Measurements from ENCODE around the gene CEACAM1. TPM values are rescaled to one million over a fixed set of nuclear protein-coding genes. Genes with fewer than 3 reads are reported as not detected.

CEACAM1 gene
- polyA plus RNA-seq, 1 donor (not counting 4 experiments of a cell fraction or from before 2014, with no cell fraction given) = 2.2 TPM

DNA sequence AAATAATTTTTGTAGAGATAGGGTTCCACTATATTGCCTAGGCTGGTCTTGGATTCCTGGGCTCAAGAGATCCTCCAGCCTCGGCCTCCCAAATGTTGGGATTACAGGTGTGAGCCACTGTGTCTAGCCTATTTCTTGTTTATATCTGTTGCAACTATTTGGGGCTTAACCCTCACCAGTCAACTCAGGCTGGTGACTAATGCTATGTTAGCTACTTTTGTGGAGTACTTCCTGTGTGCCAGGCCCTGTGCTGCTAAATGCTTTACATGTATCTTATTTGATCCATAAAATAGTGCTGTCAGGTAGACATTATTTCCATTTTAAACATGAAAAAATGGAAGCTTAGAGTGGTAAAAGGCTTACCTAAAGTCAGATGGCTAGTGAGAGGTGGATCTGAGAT is 13.8 kb downstream of the CEACAM1 start:
- H3K9ac ChIP-seq (ENCODE audit: control insufficient read depth, extremely low read depth, insufficient read depth, low read length) = no peak overlapping the region
- H3K4me1 ChIP-seq (ENCODE audit: control insufficient read depth, extremely low read depth, insufficient read depth, low read length) = no peaks in the 10 kb centered on the region
- no peak overlapping the region for H3K4me3 ChIP-seq (ENCODE audit: control insufficient read depth in 2 of 3, extremely low read depth in 1 of 3, insufficient read depth in 2 of 3, low read depth in 1 of 3, low read length in 3 of 3)
- H2AFZ ChIP-seq (ENCODE audit: control insufficient read depth, low read length) = no peak overlapping the region
- no peaks in the 10 kb centered on the region for H3K9me3 ChIP-seq (ENCODE audit: control insufficient read depth, low read depth, low read length)
- FAIRE-seq = no peak
- no peaks in the 10 kb centered on the region for H3K9me1 ChIP-seq (ENCODE audit: control insufficient read depth, extremely low read depth, insufficient read depth, low read length)
- TF ChIP-seq EZH2 (IDR thresholded peaks at IDR 0.05; ENCODE audit: low read length) = no peak
- TF ChIP-seq, protein P1, sequence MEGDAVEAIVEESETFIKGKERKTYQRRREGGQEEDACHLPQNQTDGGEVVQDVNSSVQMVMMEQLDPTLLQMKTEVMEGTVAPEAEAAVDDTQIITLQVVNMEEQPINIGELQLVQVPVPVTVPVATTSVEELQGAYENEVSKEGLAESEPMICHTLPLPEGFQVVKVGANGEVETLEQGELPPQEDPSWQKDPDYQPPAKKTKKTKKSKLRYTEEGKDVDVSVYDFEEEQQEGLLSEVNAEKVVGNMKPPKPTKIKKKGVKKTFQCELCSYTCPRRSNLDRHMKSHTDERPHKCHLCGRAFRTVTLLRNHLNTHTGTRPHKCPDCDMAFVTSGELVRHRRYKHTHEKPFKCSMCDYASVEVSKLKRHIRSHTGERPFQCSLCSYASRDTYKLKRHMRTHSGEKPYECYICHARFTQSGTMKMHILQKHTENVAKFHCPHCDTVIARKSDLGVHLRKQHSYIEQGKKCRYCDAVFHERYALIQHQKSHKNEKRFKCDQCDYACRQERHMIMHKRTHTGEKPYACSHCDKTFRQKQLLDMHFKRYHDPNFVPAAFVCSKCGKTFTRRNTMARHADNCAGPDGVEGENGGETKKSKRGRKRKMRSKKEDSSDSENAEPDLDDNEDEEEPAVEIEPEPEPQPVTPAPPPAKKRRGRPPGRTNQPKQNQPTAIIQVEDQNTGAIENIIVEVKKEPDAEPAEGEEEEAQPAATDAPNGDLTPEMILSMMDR (optimal IDR thresholded peaks at IDR 0.05 in 1 of 3, IDR thresholded peaks at IDR 0.05 in 1 of 3, conservative IDR thresholded peaks at IDR 0.05 in 1 of 3; ENCODE audit: extremely low read depth in 1 of 3, insufficient read depth in 2 of 3, low read length in 3 of 3) = no peak
- H3K27ac ChIP-seq (ENCODE audit: control insufficient read depth, insufficient read depth, low read length) = no peak overlapping the region
- H3K79me2 ChIP-seq (ENCODE audit: control insufficient read depth, insufficient read depth, low read length) = no peaks in the 10 kb centered on the region
- no peaks in the 10 kb centered on the region for H3K36me3 ChIP-seq (ENCODE audit: control insufficient read depth in 2 of 2, extremely low read depth in 1 of 2, insufficient read depth in 2 of 2, low read length in 2 of 2)
- DNase-seq (ENCODE audit: low read depth, low spot score) = no peak
- no peaks in the 10 kb centered on the region for H4K20me1 ChIP-seq (ENCODE audit: control insufficient read depth, extremely low read depth, insufficient read depth, low read length)
- no peaks in the 10 kb centered on the region for H3K27me3 ChIP-seq (ENCODE audit: control insufficient read depth, extremely low read depth, insufficient read depth, low read length)
- no peak overlapping the region for H3K4me2 ChIP-seq (ENCODE audit: control insufficient read depth, extremely low read depth, insufficient read depth, low read depth, low read length)
- dilution Hi-C loops (cut with MboI; ENCODE audit: extremely low pct_ligation_motif_present, low sequenced_read_pairs) = no loop called here

GRCh38 chr19:42512743-42513304 is 15.5 kb downstream of the CEACAM1 start:
- Histone ChIP-seq H3K27ac (ENCODE audit: control insufficient read depth, insufficient read depth, low read length) (no peak overlapping the region), H2AFZ (ENCODE audit: control insufficient read depth, low read length) (no peak overlapping the region), H3K9me1 (ENCODE audit: control insufficient read depth, extremely low read depth, insufficient read depth, low read length) (no peaks in the 10 kb centered on the region), H3K36me3 (ENCODE audit: control insufficient read depth in 2 of 2, extremely low read depth in 1 of 2, insufficient read depth in 2 of 2, low read length in 2 of 2) (no peaks in the 10 kb centered on the region), H4K20me1 (ENCODE audit: control insufficient read depth, extremely low read depth, insufficient read depth, low read length) (no peaks in the 10 kb centered on the region), H3K79me2 (ENCODE audit: control insufficient read depth, insufficient read depth, low read length) (no peaks in the 10 kb centered on the region), H3K9me3 (ENCODE audit: control insufficient read depth, low read depth, low read length) (no peaks in the 10 kb centered on the region), H3K4me1 (ENCODE audit: control insufficient read depth, extremely low read depth, insufficient read depth, low read length) (no peaks in the 10 kb centered on the region), H3K27me3 (ENCODE audit: control insufficient read depth, extremely low read depth, insufficient read depth, low read length) (no peaks in the 10 kb centered on the region), H3K9ac (ENCODE audit: control insufficient read depth, extremely low read depth, insufficient read depth, low read length) (no peak overlapping the region), H3K4me2 (ENCODE audit: control insufficient read depth, extremely low read depth, insufficient read depth, low read depth, low read length) (no peak overlapping the region), H3K4me3 (ENCODE audit: control insufficient read depth in 2 of 3, extremely low read depth in 1 of 3, insufficient read depth in 2 of 3, low read depth in 1 of 3, low read length in 3 of 3) (no peak overlapping the region)
- dilution Hi-C loops (cut with MboI; ENCODE audit: extremely low pct_ligation_motif_present, low sequenced_read_pairs) = no loop called here
- no peak for FAIRE-seq
- DNase-seq (ENCODE audit: low read depth, low spot score) = no peak
- TF ChIP-seq, protein P1 (optimal IDR thresholded peaks at IDR 0.05 in 1 of 3, IDR thresholded peaks at IDR 0.05 in 1 of 3, conservative IDR thresholded peaks at IDR 0.05 in 1 of 3; ENCODE audit: extremely low read depth in 1 of 3, insufficient read depth in 2 of 3, low read length in 3 of 3) = no peak
- TF ChIP-seq EZH2 (IDR thresholded peaks at IDR 0.05; ENCODE audit: low read length) = no peak
